Mesenchymal stem cell (in vitro differentiated cells and primary cell): ENCODE measurements around the gene RPL27.

Source experiments
- DNase-seq: peaks from one replicate; pipeline ENCODE4 v3.0.0-alpha.2; 2013
- H2AFZ ChIP-seq: one replicate; pipeline ENCODE4 v1.6.1; 2013; ENCODE audit warnings: low read depth, mild to moderate bottlenecking, control low read depth, inconsistent platforms, low read length, moderate library complexity
- H2AK5ac ChIP-seq: 2 replicates; pipeline ENCODE4 v1.6.1; 2013; ENCODE audit warnings: low read length, moderate library complexity, mild to moderate bottlenecking, inconsistent platforms; ENCODE audit not compliant: severe bottlenecking
- H2BK120ac ChIP-seq: one replicate; pipeline ENCODE4 v1.6.1; 2013; ENCODE audit warnings: low read depth, mild to moderate bottlenecking, inconsistent platforms, low read length, moderate library complexity
- H2BK12ac ChIP-seq, 2 experiments: one replicate each; pipeline ENCODE4 v1.6.1; 2013; ENCODE audit warnings: inconsistent platforms in 2 of 2, low read length in 2 of 2, mild to moderate bottlenecking in 2 of 2, moderate library complexity in 2 of 2, control low read depth in 1 of 2
- H2BK15ac ChIP-seq: one replicate; pipeline ENCODE4 v1.6.1; 2013; ENCODE audit warnings: mild to moderate bottlenecking, low read depth, inconsistent platforms; ENCODE audit not compliant: poor library complexity, severe bottlenecking
- H2BK5ac ChIP-seq: 2 replicates; pipeline ENCODE4 v1.6.1; 2013; ENCODE audit warnings: low read depth, mild to moderate bottlenecking, low read length, control low read depth, inconsistent platforms; ENCODE audit not compliant: poor library complexity, severe bottlenecking
- H3K14ac ChIP-seq, 2 experiments: one replicate each; pipeline ENCODE4 v1.6.1; 2013; ENCODE audit warnings: inconsistent platforms in 2 of 2, low read length in 2 of 2, control low read depth in 1 of 2, mild to moderate bottlenecking in 1 of 2, moderate library complexity in 1 of 2
- H3K18ac ChIP-seq, 2 experiments: one replicate each; pipeline ENCODE4 v1.6.1; 2013; ENCODE audit warnings: inconsistent platforms in 2 of 2, low read length in 2 of 2, control low read depth in 1 of 2, low read depth in 1 of 2, mild to moderate bottlenecking in 1 of 2
- H3K23ac ChIP-seq, 2 experiments: one replicate each; pipeline ENCODE4 v1.6.1; 2013; ENCODE audit warnings: inconsistent platforms in 2 of 2, low read length in 2 of 2, mild to moderate bottlenecking in 2 of 2, moderate library complexity in 2 of 2, control low read depth in 1 of 2
- H3K27ac ChIP-seq: 2 replicates; pipeline ENCODE4 v1.5.1; 2013; ENCODE audit warnings: mild to moderate bottlenecking, moderate library complexity, low read length, control low read depth, inconsistent platforms; ENCODE audit not compliant: poor library complexity, severe bottlenecking
- H3K27me3 ChIP-seq, 2 experiments: 2 replicates each; pipeline versions ENCODE4 v1.6.1 to v1.7.0; 2013; ENCODE audit warnings: low read length in 2 of 2, mild to moderate bottlenecking in 2 of 2, moderate library complexity in 2 of 2, control low read depth in 1 of 2, inconsistent platforms in 1 of 2; ENCODE audit not compliant: control insufficient read depth in 1 of 2, insufficient read depth in 1 of 2
- H3K36me3 ChIP-seq, 2 experiments: 2 replicates each; pipeline versions ENCODE4 v1.6.1 to v1.7.0; 2013; ENCODE audit warnings: low read length in 2 of 2, control low read depth in 1 of 2, inconsistent platforms in 1 of 2, low read depth in 1 of 2, mild to moderate bottlenecking in 1 of 2; ENCODE audit not compliant: insufficient read depth in 2 of 2, control insufficient read depth in 1 of 2
- H3K4ac ChIP-seq, 2 experiments: one replicate each; pipeline ENCODE4 v1.6.1; 2013; ENCODE audit warnings: inconsistent platforms in 2 of 2, low read length in 2 of 2, mild to moderate bottlenecking in 2 of 2, moderate library complexity in 2 of 2, control low read depth in 1 of 2, low read depth in 1 of 2
- H3K4me1 ChIP-seq: 2 replicates; pipeline ENCODE4 v1.6.1; 2013; ENCODE audit warnings: low read depth, low read length, control low read depth; ENCODE audit not compliant: control insufficient read depth, insufficient read depth
- H3K4me2 ChIP-seq: 2 replicates; pipeline ENCODE4 v1.6.1; 2013; ENCODE audit warnings: low read length, mild to moderate bottlenecking, inconsistent platforms; ENCODE audit not compliant: poor library complexity, severe bottlenecking
- H3K4me3 ChIP-seq, 2 experiments: 2 replicates each; pipeline versions ENCODE4 v1.5.1 to v1.7.0; 2013; ENCODE audit warnings: low read length in 2 of 2, mild to moderate bottlenecking in 2 of 2, control low read depth in 1 of 2, low read depth in 1 of 2; ENCODE audit not compliant: insufficient read depth in 1 of 2
- H3K79me1 ChIP-seq: replicated peaks from 2 replicates; pipeline ENCODE4 v1.6.1; 2013; ENCODE audit warnings: mild to moderate bottlenecking, control low read depth, low read length, inconsistent platforms; ENCODE audit not compliant: poor library complexity, severe bottlenecking
- H3K9ac ChIP-seq: 2 replicates; pipeline ENCODE4 v1.7.0; 2013; ENCODE audit warnings: mild to moderate bottlenecking, low read length, moderate library complexity
- H3K9me3 ChIP-seq: 2 replicates; pipeline ENCODE4 v1.7.0; 2013; ENCODE audit warnings: mild to moderate bottlenecking, low read length; ENCODE audit not compliant: control insufficient read depth
- H4K8ac ChIP-seq: one replicate; pipeline ENCODE4 v1.6.1; 2013; ENCODE audit warnings: inconsistent platforms, mild to moderate bottlenecking, low read length, moderate library complexity
- H4K91ac ChIP-seq: one replicate; pipeline ENCODE4 v1.6.1; 2013; ENCODE audit warnings: mild to moderate bottlenecking, low read length, inconsistent platforms
- WGBS: methylation state at CpG from one replicate; pipeline ENCODE4 v1.1.7; 2013; ENCODE audit warnings: mixed read lengths; 5-methylcytosine and 5-hydroxymethylcytosine counted together

RPL27 gene

DNA sequence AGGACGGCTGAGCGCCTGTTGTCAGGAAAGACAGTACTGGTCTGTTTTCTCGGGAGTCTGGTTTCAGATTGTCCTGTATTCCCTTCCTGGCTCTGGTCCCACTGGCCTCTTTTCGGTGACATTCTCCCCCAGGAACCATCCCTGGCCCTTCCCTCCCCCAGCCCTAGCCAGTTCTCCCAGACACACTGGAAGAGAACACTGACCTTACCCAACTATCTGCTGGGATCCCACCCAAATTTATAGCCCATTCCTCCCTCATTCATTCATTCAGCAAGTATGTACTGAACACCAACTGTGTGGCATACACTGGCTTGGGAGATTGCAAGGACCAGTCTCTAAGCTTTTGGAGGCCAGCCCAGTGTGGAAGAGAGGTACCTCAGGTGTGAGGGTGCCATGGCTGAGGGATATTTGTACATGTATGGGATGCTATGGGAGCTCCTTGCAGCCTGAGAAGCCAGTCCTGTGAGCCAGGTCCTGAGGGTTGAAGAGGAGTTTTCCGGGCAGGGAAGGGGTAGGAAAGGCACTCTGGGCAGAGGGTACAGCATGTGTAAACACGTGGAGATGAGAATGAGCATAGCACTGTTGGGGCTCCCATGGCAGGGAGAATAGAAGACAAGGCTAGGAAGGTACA lies 32.0 kb downstream of the RPL27 start:
- H3K27me3 ChIP-seq: peaks cover 0 to 4% of the 10 kb centered on the region in 2 experiments
- H3K4me3 ChIP-seq: no peak overlapping the region
- H2AFZ ChIP-seq: no peak overlapping the region
- no peak overlapping the region for H2BK120ac ChIP-seq
- H3K27ac ChIP-seq: no peak overlapping the region
- H3K79me1 ChIP-seq: no peaks in the 10 kb centered on the region
- no peak overlapping the region for H2BK5ac ChIP-seq
- H3K4me2 ChIP-seq: no peak overlapping the region
- no peak overlapping the region for H4K8ac ChIP-seq
- H3K4ac ChIP-seq: no peak overlapping the region
- peak overlapping the region; percentile 3 for H2BK15ac ChIP-seq
- H2AK5ac ChIP-seq: no peak overlapping the region
- no peak overlapping the region for H4K91ac ChIP-seq
- peaks cover 6% of the 10 kb centered on the region for H3K4me1 ChIP-seq
- no peak overlapping the region for H3K18ac ChIP-seq
- DNase-seq: no peak
- no peak overlapping the region for H3K23ac ChIP-seq
- WGBS: 80% methylated on average over 6 of the region's 6 CpGs
- peak overlapping the region; percentile 51 for H3K9ac ChIP-seq
- H3K14ac ChIP-seq: no peak overlapping the region
- no peaks in the 10 kb centered on the region for H3K9me3 ChIP-seq
- H3K36me3 ChIP-seq: no peaks in the 10 kb centered on the region
- no peak overlapping the region for H2BK12ac ChIP-seq

DNA sequence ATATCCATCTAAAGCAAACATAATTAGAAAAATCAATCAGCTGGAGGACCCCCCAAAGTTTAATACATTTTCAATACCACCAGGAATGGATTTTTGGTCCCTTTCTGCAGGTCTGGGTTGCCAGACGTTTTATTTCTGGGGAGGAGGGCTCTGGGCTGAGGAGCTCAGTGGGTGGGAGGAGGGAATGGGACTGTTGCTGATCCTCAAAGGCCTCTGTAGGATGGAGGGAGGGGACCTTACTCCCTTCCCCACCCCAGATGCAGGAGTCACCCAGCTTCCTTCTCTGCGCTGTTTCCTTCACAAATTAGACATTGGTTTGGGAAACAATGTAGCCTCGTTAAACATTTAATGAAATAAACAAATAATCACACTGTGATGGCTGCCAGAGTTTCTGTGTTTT lies 33.4 kb downstream of the RPL27 start:
- no peaks in the 10 kb centered on the region for H3K36me3 ChIP-seq
- no peak overlapping the region for H3K4me3 ChIP-seq
- H3K79me1 ChIP-seq: no peaks in the 10 kb centered on the region
- no peak overlapping the region for H3K23ac ChIP-seq
- no peak overlapping the region for H4K8ac ChIP-seq
- no peaks in the 10 kb centered on the region for H3K9me3 ChIP-seq
- no peak overlapping the region for H2BK5ac ChIP-seq
- no peak overlapping the region for H3K18ac ChIP-seq
- no peak overlapping the region for H3K4me2 ChIP-seq
- no peak for DNase-seq
- no peak overlapping the region for H3K27ac ChIP-seq
- H3K14ac ChIP-seq: no peak overlapping the region
- no peak overlapping the region for H2BK15ac ChIP-seq
- H4K91ac ChIP-seq: no peak overlapping the region
- no peak overlapping the region for H3K4ac ChIP-seq
- peaks cover 0 to 4% of the 10 kb centered on the region in 2 experiments for H3K27me3 ChIP-seq
- peaks cover 4% of the 10 kb centered on the region for H3K4me1 ChIP-seq
- no peak overlapping the region for H2AK5ac ChIP-seq
- H2AFZ ChIP-seq: no peak overlapping the region
- WGBS: no CpG with 5 or more reads among the region's 3 CpGs
- no peak overlapping the region for H3K9ac ChIP-seq
- no peak overlapping the region for H2BK120ac ChIP-seq
- no peak overlapping the region for H2BK12ac ChIP-seq

DNA sequence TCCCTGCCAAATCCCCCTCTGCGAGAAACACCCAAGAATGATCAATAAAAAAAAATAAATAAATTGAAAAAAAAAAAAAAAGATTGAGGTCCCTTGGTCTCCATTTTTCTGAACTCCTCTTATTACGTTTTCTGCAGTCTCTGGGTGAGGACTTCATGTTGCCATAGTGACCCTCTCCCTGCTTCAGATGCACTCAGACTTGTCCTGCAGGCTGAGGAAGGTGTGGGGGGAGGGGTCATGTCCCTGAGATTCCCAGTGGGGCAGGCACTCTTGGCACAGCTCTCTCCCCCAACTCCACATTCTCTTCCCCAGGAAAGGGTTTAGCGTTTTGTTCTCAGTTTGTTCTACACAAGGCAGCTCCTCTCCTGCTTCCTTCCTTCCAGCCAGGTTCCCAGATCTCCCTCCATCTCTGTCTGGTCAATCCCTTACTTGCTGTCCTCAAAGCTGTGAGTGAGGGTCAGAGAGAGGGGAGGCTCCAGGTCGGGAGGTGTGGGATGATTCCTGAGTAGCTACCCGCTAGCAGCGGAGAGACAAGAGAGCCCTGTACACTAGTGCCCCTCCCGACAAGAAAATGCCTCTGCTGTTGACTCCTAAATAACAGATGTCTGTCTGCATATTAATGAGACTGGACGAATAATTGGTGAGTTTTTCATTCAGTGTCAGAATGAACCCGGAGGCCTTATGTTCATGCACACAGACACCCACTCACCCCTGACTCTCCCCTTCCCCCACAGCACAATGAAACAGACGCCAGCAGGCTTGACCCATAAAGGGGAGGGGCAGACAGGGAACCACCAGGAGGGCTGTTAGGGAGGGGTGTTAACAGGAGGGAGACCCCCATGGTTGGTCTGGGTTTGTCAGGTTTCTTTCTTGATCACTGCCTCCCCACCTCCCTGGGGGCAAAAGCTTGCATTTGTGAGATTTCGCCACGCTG lies 36.0 kb downstream of the RPL27 start:
- H2BK15ac ChIP-seq: no peak overlapping the region
- peaks cover 0 to 4% of the 10 kb centered on the region in 2 experiments for H3K27me3 ChIP-seq
- no peak overlapping the region for H3K4ac ChIP-seq
- no peak overlapping the region for H2BK12ac ChIP-seq
- H2AK5ac ChIP-seq: no peak overlapping the region
- peak overlapping the region in 1 of 2 experiments; percentile 11 for H3K14ac ChIP-seq
- peak overlapping the region; percentile 28 for H4K91ac ChIP-seq
- no peak overlapping the region for H2BK5ac ChIP-seq
- H3K4me3 ChIP-seq: no peak overlapping the region
- peaks cover 4% of the 10 kb centered on the region for H3K4me1 ChIP-seq
- no peak overlapping the region for H2BK120ac ChIP-seq
- no peaks in the 10 kb centered on the region for H3K9me3 ChIP-seq
- no peak overlapping the region for H3K4me2 ChIP-seq
- H3K9ac ChIP-seq: no peak overlapping the region
- no peak overlapping the region for H3K23ac ChIP-seq
- H4K8ac ChIP-seq: peak overlapping the region; percentile 64
- H3K36me3 ChIP-seq: no peaks in the 10 kb centered on the region
- no peak overlapping the region for H3K27ac ChIP-seq
- H3K18ac ChIP-seq: peak overlapping the region in 1 of 2 experiments; percentile 52
- no peak for DNase-seq
- no peak overlapping the region for H2AFZ ChIP-seq
- H3K79me1 ChIP-seq: no peaks in the 10 kb centered on the region
- WGBS: 43% methylated on average over 5 of the region's 12 CpGs

DNA sequence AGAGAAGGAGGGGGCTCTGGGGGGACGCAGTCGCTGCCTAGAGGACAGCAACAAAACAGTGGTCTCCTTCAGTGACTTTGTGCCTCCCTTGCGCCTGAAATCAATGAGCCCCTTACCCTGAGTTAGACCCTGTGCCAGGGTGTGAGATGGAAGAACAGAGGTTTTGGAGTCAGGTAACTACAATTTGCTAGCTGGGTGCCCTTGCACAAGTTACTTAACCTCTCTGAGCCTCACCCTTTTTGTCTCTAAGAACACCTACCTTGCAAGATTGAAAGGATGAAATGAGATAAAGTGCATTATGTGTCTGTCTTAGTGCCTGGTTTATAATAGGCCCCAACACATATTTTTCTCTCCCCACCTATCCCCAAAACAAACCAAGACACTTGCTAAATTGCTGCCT lies 36.7 kb downstream of the RPL27 start:
- Histone ChIP-seq H3K4me2 (no peak overlapping the region), H3K14ac (no peak overlapping the region), H2BK15ac (no peak overlapping the region), H2AFZ (no peak overlapping the region), H3K23ac (no peak overlapping the region), H3K36me3 (no peaks in the 10 kb centered on the region), H3K18ac (no peak overlapping the region), H2BK12ac (no peak overlapping the region), H3K27me3 (peaks cover 0 to 4% of the 10 kb centered on the region in 2 experiments), H4K8ac (no peak overlapping the region), H3K4me1 (peaks cover 4% of the 10 kb centered on the region), H2AK5ac (no peak overlapping the region), H3K9me3 (no peaks in the 10 kb centered on the region), H4K91ac (no peak overlapping the region), H3K9ac (no peak overlapping the region), H3K4ac (no peak overlapping the region), H3K79me1 (no peaks in the 10 kb centered on the region), H2BK5ac (no peak overlapping the region), H3K27ac (no peak overlapping the region), H2BK120ac (no peak overlapping the region), H3K4me3 (no peak overlapping the region)
- 85% methylated on average over 3 of the region's 3 CpGs for WGBS
- DNase-seq: no peak
